Activated CD8-positive, alpha-beta memory T cell treated with anti-CD3 and anti-CD28 coated beads, Interleukin-2, amount 10 ng/mL, durations not matched to agents 7 days and 5 days (primary cell): Measurements from ENCODE around the gene ZNF618. TPM values are rescaled to one million over a fixed set of nuclear protein-coding genes. Genes with fewer than 3 reads are reported as not detected.

Experiments
- ATAC-seq: fragments of 150-1000 bp; cut with Tn5 transposase; one replicate; pipeline ENCODE4 v1.10.0; 2021; ENCODE audit warnings: moderate library complexity
- CTCF ChIA-PET: fragments of 350-600 bp; sonication (Branson Sonifier 250); formaldehyde crosslinking; loops from one replicate; lab custom pipeline; 2021; ENCODE audit warnings: antibody characterized with exemption; lab: Charles Lee
- DNase-seq: peaks from one replicate; pipeline ENCODE4 v3.0.0-alpha.2; 2020
- H3K27ac Mint-ChIP-seq: one replicate; pipeline ENCODE4 v1.8.0; 2021; ENCODE audit warnings: mild to moderate bottlenecking, mixed read lengths
- H3K27me3 Mint-ChIP-seq: one replicate; pipeline ENCODE4 v1.8.0; 2021; ENCODE audit warnings: mixed read lengths
- H3K36me3 Mint-ChIP-seq: one replicate; pipeline ENCODE4 v1.8.0; 2021; ENCODE audit warnings: mild to moderate bottlenecking, mixed read lengths
- H3K4me1 Mint-ChIP-seq: one replicate; pipeline ENCODE4 v1.8.0; 2021; ENCODE audit warnings: mixed read lengths
- H3K4me3 Mint-ChIP-seq: one replicate; pipeline ENCODE4 v1.8.0; 2021; ENCODE audit warnings: mild to moderate bottlenecking, moderate library complexity, mixed read lengths
- H3K9me3 Mint-ChIP-seq: one replicate; pipeline ENCODE4 v1.8.0; 2022; ENCODE audit warnings: low read depth, mixed read lengths
- total RNA-seq, 2 experiments: library from RNA; stranded (reverse); gene quantifications; one replicate each; pipeline ENCODE4 v1.2.3, GENCODE V29; 2021

Gene ZNF618
- total RNA-seq, 2 experiments from 2014 or later: 0.54 to 0.79 TPM

DNA sequence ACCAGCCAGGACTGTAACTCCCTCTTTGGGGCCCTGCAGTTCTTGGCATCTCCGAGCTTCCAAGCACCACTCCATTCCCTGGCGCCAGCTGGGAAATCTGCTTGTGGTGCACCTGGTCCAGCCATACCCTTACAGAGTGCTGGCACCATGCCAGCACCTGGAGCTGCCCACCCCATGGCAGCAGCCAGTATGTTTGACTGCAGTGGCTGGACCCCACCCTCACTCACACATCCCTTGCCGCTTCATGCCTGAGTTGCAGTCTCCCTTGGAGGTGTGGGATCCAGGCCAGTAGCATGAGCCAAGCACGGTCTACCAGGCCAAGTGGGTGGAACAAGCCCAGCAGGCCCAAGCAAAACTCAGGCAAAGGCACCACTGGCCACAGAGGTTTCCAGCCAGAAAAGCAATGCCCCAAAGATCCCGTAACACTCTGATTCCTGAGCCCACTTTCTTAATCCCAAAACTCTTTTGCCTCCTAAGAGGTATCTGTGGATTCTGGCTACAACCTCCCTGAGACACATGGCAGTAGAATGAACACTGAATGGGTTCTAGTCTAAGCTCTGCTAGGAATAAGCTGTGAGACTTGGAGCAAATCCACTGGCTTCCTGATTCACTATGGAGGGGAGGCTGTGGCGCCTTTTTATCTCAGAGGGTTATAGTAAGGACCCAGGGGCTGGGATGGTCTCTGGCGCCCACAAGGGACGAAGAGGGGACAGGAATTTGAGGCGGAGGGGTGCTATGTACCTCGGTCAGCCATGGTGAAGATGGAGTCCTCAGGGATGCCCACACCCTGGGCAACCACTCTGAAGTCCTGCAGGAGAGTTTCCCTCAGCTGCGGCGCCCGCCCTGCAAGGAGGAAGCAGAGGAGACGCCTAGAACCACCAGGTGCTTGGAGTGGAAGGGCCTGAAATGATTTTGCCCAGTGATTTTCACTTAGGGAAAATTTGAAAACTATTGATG is 196.4 kb downstream of the ZNF618 start:
- Mint-ChIP-seq H3K9me3 (no peaks in the 10 kb centered on the region), H3K4me3 (no peak overlapping the region), H3K27ac (no peak overlapping the region), H3K27me3 (peaks cover 8% of the 10 kb centered on the region), H3K4me1 (no peaks in the 10 kb centered on the region), H3K36me3 (no peaks in the 10 kb centered on the region)
- CTCF ChIA-PET: interaction anchor here (0.9 kb wide), 1 partner anchor 10 kb away, joined by 3 read pairs; no protein-coding TSS in a partner anchor
- DNase-seq: no peak
- ATAC-seq: no peak

GRCh38 chr9:114075602-114076001 is 199.5 kb downstream of the ZNF618 start:
- Mint-ChIP-seq H3K4me3 (no peak overlapping the region), H3K36me3 (no peaks in the 10 kb centered on the region), H3K27ac (no peak overlapping the region), H3K4me1 (no peaks in the 10 kb centered on the region), H3K27me3 (peaks cover 7% of the 10 kb centered on the region), H3K9me3 (no peaks in the 10 kb centered on the region)
- DNase-seq (no peak), ATAC-seq (no peak)
- CTCF ChIA-PET: no interaction called here

GRCh38 chr9:114076237-114077161 is 200.4 kb downstream of the ZNF618 start:
- Mint-ChIP-seq H3K9me3 (no peaks in the 10 kb centered on the region), H3K4me3 (no peak overlapping the region), H3K27me3 (peaks cover 7% of the 10 kb centered on the region), H3K36me3 (no peaks in the 10 kb centered on the region), H3K27ac (no peak overlapping the region), H3K4me1 (no peaks in the 10 kb centered on the region)
- CTCF ChIA-PET: no interaction called here
- DNase-seq (no peak), ATAC-seq (no peak)

DNA sequence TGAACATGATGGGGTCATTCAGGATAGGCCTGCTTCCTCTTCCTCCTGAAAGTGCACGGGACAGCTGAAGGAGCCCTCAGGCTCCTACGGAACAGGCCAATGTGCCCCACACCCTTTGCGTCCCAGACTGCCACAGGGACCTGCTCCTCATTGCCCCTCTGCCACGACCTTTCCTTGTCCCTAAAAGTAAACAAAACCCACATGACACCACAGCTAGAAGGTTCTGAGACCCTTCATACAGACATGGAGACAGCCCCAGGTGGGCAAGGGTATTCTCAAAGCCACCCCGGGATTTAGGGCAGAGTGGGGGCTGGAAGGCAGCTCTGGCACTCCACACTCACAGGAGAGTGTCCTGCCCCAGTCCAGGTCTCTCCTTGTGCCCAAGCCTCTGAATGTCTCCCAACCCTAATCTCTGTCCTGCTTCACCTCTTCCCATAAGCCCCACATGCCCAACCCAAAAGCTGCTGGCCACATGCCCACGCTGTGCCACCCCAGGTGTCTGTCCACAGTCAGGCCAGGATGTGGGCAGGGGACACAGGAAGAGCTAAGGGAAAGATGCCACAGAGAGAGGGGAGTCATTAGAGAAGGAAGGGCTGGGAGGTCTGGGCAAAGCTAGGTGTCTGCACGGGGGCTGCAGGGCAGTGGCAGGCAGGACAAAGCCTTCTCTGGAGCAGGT is 201.2 kb downstream of the ZNF618 start:
- no peak overlapping the region for H3K4me3 Mint-ChIP-seq
- no peaks in the 10 kb centered on the region for H3K36me3 Mint-ChIP-seq
- no peaks in the 10 kb centered on the region for H3K4me1 Mint-ChIP-seq
- peaks cover 7% of the 10 kb centered on the region for H3K27me3 Mint-ChIP-seq
- DNase-seq (no peak), ATAC-seq (no peak)
- CTCF ChIA-PET: interaction anchor here (1.9 kb wide), 1 partner anchor 214 kb away, joined by 10 read pairs; no protein-coding TSS in a partner anchor
- no peaks in the 10 kb centered on the region for H3K9me3 Mint-ChIP-seq
- no peak overlapping the region for H3K27ac Mint-ChIP-seq

DNA sequence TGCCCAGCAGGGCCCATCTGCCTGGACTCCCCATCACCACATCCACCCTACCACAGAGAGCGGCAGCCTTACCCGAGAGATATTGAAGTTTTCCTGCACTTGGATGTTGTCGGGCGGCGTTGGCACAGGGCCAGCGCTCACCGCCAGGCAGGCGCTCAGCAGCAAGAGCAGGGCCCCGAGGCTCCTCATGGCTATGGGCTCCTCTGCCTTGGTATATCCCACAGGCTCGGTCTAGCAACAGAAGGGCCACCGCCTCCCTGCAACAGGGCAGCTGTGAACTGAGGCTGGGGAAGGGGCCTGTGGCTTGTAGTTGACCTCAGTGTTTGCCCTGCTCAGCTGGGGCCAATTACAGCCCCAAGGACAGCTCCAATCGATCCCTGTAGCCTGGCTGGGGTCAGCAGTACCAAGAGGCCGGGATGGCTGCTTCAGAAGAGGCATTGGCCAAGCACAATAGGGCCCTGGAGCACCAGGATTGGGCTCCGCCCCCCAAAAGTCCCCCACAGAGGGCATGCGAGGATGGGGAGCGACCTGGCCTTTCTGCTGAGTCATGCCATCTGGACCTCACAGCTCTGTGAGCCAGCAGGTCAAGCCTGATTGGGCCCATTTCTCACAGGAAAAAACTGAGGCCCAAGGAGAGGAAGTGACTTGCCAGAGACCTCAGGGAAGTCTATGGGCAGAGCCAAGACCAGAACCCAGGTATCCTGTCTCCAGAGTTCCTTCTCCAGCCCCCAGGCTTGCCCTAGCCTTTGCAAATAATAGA is 202.1 kb downstream of the ZNF618 start, which contains the start of gene AMBP:
TSS of gene AMBP (minus strand) at position 280 of the 760 bp plus-strand sequence. CDS start at position 189, 91 bp downstream.
- H3K27ac Mint-ChIP-seq: no peak within 1 kb of the TSS
- DNase-seq: no peak
- no peaks in the 10 kb centered on the region for H3K36me3 Mint-ChIP-seq
- no peak for ATAC-seq
- H3K9me3 Mint-ChIP-seq: no peaks in the 10 kb centered on the region
- CTCF ChIA-PET: interaction anchor here (1.1 to 1.9 kb wide), 2 partner anchors 13 to 213 kb away, joined by 3 to 10 read pairs; no protein-coding TSS in a partner anchor
- H3K27me3 Mint-ChIP-seq: peaks cover 7% of the 10 kb centered on the region
- H3K4me3 Mint-ChIP-seq: no peak within 1 kb of the TSS
- H3K4me1 Mint-ChIP-seq: no peaks in the 10 kb centered on the region

DNA sequence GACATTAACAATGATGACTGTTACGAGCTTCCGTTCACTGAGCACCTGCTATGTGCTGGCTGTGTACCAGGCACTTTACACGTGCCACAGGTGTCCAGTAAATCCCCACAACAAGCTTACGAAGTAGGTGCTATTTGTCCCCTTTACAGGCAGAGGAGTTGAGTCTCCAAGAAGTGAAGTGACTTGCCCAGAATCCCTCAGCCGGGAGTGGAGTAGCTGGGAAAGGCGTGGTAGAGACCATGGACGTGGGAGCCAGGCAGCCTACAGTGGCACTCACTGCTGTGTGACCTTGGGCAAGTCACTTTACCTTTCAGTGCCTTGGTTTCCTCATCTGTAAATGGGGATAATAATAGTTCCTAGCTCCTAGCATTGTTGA is 202.7 kb downstream of the ZNF618 start:
- no peak overlapping the region for H3K4me3 Mint-ChIP-seq
- H3K36me3 Mint-ChIP-seq: no peaks in the 10 kb centered on the region
- H3K9me3 Mint-ChIP-seq: no peaks in the 10 kb centered on the region
- peaks cover 8% of the 10 kb centered on the region for H3K27me3 Mint-ChIP-seq
- ATAC-seq: no peak
- CTCF ChIA-PET: interaction anchor here (1.1 to 1.9 kb wide), 2 partner anchors 13 to 212 kb away, joined by 3 to 10 read pairs; no protein-coding TSS in a partner anchor
- no peak overlapping the region for H3K27ac Mint-ChIP-seq
- no peaks in the 10 kb centered on the region for H3K4me1 Mint-ChIP-seq
- no peak for DNase-seq

DNA sequence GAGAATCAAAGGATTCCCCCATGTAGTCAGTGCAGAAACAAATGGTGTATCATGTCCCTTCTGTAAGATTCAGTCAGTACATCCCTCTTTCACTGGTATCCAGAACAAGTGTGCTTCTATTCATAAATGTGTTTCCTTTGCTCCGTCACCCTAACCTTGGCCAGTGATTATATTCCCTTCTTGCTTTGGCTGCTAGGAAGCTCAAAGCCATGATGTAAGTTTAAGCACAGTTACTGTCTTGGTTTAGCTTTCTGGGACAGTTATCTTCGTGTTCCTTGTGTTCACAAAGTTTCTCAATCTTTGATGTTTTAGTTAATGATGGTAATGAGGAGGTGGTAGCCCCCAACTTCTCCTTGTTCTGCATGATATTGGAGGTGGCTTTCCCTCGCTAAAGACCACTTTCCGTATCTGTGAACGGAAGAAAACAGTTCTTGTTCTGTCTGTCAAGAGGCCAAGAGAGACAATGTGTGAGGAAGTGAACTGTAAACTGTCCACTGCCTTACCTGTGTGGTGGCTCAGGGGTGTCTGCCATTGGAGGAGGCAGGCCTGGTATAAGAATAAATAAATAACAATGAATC is 204.2 kb downstream of the ZNF618 start:
- no peaks in the 10 kb centered on the region for H3K9me3 Mint-ChIP-seq
- CTCF ChIA-PET: interaction anchor here (0.8 kb wide), 1 partner anchor 28 kb away, joined by 3 read pairs; no protein-coding TSS in a partner anchor
- no peaks in the 10 kb centered on the region for H3K4me1 Mint-ChIP-seq
- H3K27me3 Mint-ChIP-seq: peaks cover 6% of the 10 kb centered on the region
- H3K4me3 Mint-ChIP-seq: no peak overlapping the region
- no peak for ATAC-seq
- no peaks in the 10 kb centered on the region for H3K36me3 Mint-ChIP-seq
- H3K27ac Mint-ChIP-seq: no peak overlapping the region
- no peak for DNase-seq

DNA sequence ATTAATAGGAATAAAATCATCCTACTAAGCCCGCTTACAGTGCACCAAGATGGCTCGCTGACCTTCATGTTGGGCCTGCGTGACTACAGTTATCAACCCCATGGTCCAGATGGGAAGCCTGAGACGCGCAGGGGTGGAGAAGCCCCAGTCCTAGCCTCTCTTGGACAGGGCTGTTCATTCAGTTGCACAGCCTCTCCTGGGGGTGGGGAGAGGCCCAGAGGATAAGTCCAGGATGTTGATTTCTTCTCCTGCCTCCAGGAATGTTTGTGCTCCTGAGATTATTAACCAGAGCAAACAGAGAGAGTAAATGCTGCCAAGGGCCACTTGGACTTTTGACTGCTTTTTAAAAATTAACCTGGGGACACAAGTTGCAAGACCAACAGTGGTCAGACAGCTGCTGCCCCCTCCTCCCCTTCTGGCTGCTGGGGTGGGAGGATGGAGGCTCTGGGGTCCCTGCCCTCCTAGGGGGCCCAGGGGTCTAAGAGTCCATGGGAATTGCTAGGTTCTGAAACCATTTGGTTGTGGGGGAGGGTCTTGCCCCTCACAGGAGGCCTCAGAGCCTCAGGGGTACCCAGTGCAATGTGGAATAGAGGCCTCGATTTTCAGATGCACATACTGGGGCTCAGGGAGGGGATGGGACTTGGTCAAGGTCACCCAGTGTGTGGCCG is 204.8 kb downstream of the ZNF618 start:
- no peak for DNase-seq
- ATAC-seq: no peak
- H3K27me3 Mint-ChIP-seq: peaks cover 3% of the 10 kb centered on the region
- H3K4me3 Mint-ChIP-seq: no peak overlapping the region
- no peak overlapping the region for H3K27ac Mint-ChIP-seq
- H3K4me1 Mint-ChIP-seq: no peaks in the 10 kb centered on the region
- CTCF ChIA-PET: no interaction called here
- H3K9me3 Mint-ChIP-seq: no peaks in the 10 kb centered on the region
- no peaks in the 10 kb centered on the region for H3K36me3 Mint-ChIP-seq

DNA sequence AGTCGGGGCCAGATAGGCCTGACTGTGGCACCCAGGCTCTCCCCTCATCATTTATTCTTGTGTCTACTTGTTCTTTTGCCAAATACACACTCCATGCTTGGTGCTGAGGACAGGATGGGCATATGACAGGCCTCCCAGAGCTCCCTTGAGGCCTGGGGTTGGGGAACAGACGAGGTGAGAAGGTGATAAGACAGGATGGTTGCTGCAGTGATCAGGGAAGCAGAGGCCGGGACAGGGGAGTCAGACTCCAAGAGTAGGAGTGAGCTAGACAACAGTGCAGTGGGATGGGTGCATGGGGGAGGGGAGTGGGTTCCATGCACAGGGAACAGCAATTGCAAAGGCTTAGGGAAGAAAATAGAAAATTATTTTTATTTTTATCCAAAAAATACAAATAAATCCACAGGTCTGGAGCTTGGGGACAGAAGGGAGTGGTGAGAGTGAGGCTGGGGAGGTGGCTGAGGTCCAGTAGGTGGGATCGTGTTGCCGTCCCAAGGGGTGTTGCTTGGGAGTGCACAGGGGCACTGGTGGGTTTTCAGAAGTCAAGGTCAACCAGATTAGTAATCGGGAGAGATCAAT is 205.4 kb downstream of the ZNF618 start:
- Mint-ChIP-seq H3K27me3 (peaks cover 3% of the 10 kb centered on the region), H3K27ac (no peak overlapping the region), H3K4me1 (no peaks in the 10 kb centered on the region), H3K9me3 (no peaks in the 10 kb centered on the region), H3K4me3 (no peak overlapping the region), H3K36me3 (no peaks in the 10 kb centered on the region)
- DNase-seq (no peak), ATAC-seq (no peak)
- CTCF ChIA-PET: interaction anchor here (1.1 to 3.4 kb wide), 10 partner anchors 10 to 210 kb away, joined by 3 to 47 read pairs (median 4); no protein-coding TSS in a partner anchor

DNA sequence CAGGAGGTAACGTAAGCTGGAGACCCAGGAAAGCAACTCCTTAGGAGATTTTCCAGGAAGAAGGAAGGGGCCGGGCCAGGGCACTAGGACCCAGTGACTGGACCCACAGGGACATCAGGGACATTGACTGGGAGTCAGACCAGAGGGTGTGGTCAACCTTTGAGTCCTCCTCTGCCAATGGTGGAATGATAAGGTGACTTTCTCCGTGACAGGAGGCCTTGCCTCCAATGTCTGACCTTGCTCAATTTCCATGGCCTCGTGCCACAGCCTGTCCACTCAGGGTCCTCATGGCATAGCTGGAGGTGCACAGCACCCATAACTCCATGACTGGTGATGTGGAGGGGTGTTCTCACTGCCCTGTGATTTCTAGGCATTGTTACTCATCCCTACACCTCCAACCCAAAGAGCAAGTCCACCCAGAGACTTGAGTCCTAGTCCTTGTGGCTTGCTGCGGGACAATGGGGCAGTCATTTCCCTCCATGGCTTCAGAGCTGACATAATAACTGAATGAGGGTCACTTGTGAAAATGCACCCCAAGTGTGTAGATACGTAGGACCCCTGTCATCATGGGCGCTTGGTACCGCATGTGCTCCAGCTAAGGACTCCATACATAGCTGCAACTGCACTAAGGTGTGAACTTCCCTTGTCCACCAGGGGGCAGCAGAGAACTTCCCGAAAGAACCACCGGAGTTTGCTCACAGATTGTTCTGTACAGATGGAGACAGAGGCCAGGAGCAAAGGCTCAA is 206.1 kb downstream of the ZNF618 start:
- Mint-ChIP-seq H3K27ac (no peak overlapping the region), H3K9me3 (no peaks in the 10 kb centered on the region), H3K36me3 (no peaks in the 10 kb centered on the region), H3K27me3 (peaks cover 3% of the 10 kb centered on the region), H3K4me1 (no peaks in the 10 kb centered on the region), H3K4me3 (no peak overlapping the region)
- DNase-seq: peak; percentile 86
- peak; percentile 90 for ATAC-seq
- CTCF ChIA-PET: interaction anchor here (0.6 to 3.4 kb wide), 28 partner anchors 9 to 228 kb away, joined by 3 to 47 read pairs (median 3); partner anchors contain the start of genes COL27A1 and KIF12
